Measurements from ENCODE around the gene CD38.

CD38 gene

GRCh38 chr4:15740764-15741404 is 37.2 kb upstream of the CD38 start:
- TF ChIP-seq CTCF (IDR thresholded peaks at IDR 0.05; ENCODE audit: insufficient read depth, low read depth, low read length, missing control alignments), result no peak
- no peak for DNase-seq (ENCODE audit: low read depth)
- H3K4me3 ChIP-seq (ENCODE audit: low read length), result no peak overlapping the region

- no peak for DNase-seq (ENCODE audit: low read depth)
- no peak overlapping the region for H3K4me3 ChIP-seq (ENCODE audit: low read length)
- TF ChIP-seq CTCF (IDR thresholded peaks at IDR 0.05; ENCODE audit: insufficient read depth, low read depth, low read length, missing control alignments), result no peak
These were observed 36.0 kb upstream of the CD38 start for GRCh38 chr4:15742083-15742582.

DNA sequence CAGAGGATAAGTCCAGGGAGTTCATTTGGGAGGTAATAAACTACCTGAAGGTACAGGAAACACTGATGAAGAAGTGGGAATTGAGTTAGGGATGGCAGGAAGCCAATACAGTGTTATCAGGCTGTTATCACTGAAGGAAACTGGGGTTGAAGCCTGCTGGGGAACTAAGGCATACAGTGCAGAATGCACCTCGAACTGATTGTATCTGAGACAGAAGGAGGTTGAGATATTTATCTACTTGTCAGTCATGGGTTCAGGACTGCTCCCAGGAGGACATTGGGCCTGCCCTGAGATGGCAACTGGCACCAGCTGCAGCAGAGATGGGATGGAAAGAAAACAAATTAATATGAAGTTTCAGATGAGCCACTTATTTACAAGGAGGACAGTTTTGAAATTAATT is 35.5 kb upstream of the CD38 start:
- TF ChIP-seq CTCF (IDR thresholded peaks at IDR 0.05; ENCODE audit: insufficient read depth, low read depth, low read length, missing control alignments), result no peak
- DNase-seq (ENCODE audit: low read depth), result no peak
- no peak overlapping the region for H3K4me3 ChIP-seq (ENCODE audit: low read length)

DNA sequence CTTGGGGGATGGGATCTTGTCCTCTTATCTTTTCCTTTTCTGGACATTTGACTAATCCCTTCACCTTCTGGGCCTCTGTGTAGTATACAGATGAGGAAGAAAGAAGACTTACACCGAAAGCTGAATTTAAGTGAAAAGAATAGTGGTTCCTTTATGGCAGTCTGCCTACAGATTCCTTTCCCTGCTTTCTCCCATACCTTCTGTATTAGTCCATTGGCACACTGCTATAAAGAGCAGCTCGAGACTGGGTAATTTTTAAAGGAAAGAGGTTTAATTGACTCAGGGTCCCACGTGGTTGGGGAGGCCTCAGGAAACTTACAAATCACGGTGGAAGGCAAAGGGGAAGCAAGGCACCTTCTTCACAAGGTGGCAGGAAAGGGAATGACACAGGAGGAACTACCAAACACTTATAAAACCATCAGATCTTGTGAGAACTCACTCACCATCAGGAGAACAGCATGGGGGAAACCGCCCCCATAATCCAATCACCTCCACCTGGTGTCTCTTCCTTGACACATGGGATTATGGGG is 34.0 kb upstream of the CD38 start:
- H3K4me3 ChIP-seq (ENCODE audit: low read length), result no peak overlapping the region
- no peak for DNase-seq (ENCODE audit: low read depth)
- no peak for TF ChIP-seq CTCF (IDR thresholded peaks at IDR 0.05; ENCODE audit: insufficient read depth, low read depth, low read length, missing control alignments)

- no peak overlapping the region for H3K4me3 ChIP-seq (ENCODE audit: low read length)
- DNase-seq (ENCODE audit: low read depth), result no peak
- no peak for TF ChIP-seq CTCF (IDR thresholded peaks at IDR 0.05; ENCODE audit: insufficient read depth, low read depth, low read length, missing control alignments)
These were observed 32.0 kb upstream of the CD38 start for GRCh38 chr4:15746110-15746509.

DNA sequence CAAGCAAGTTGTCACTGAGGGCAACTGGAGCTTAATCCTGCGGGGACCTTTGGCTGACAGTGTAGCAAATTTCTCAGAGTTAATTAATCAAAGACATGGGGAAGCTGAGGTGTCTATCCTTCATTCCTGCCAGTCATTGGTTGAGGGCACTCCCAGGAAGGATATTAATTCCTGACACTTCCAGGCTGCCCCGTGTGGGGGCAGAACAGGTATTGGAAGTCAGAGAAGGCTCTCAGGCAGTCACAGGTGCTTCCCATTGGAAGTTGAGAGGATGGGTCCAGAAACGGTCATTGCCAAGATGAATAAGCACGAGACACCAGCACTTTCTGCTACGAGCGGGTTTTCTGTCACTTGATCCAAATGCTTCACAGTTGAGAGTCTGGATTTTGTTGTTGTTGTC is 29.1 kb upstream of the CD38 start:
- DNase-seq (ENCODE audit: low read depth), result no peak
- no peak for TF ChIP-seq CTCF (IDR thresholded peaks at IDR 0.05; ENCODE audit: insufficient read depth, low read depth, low read length, missing control alignments)

DNA sequence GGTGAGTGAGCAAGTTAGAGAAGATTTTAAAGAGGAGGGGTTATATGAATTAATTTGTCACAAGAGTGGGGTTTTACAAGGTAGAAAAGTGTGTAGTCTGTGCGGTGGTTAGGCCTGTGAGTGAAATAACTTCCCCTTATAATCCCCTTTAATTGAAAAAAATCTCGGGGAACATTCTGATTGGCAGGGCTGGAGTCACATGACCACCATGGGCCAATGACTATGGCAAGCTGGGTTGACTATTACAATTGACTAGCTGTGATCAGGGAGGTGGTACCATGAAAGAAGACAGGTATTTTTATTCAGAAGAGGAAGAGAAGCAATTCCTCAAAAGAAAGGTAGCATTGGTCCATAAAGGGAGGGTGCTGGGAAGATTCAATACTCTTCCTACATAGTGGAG is 27.0 kb upstream of the CD38 start:
- H3K4me3 ChIP-seq (ENCODE audit: low read length), result no peak overlapping the region
- DNase-seq (ENCODE audit: low read depth), result no peak
- no peak for TF ChIP-seq CTCF (IDR thresholded peaks at IDR 0.05; ENCODE audit: insufficient read depth, low read depth, low read length, missing control alignments)

More for the DNA sequence above, 29.1 kb upstream of the CD38 start:
- no peak overlapping the region for H3K4me3 ChIP-seq (ENCODE audit: low read length)
